Tibial artery (tissue), 4 donors: ENCODE results near the gene LARP6.
A peak's percentile ranks its signal among the peaks of the same experiment; 100 is the strongest.

Experiments used
- DNase-seq, 2 donors: peaks; one replicate each; pipeline ENCODE4 v3.0.0-alpha.2; 2019
- H3K27ac ChIP-seq, 2 donors: fragments of 200-600 bp; sonication (generic) in 1 of 2; 1 replicate in 1 of 2; 2 replicates in 1 of 2; pipeline ENCODE4 v1.5.1; 2018 to 2019; ENCODE audit warnings: mild to moderate bottlenecking in 1 of 2
- H3K27me3 ChIP-seq, 2 donors: fragments of 200-600 bp; sonication (generic) in 1 of 2; one replicate each; pipeline versions ENCODE4 v1.5.1 to v1.6.0; 2016 to 2019
- H3K36me3 ChIP-seq, 3 donors: fragments of 200-600 bp; sonication (generic) in 2 of 3; one replicate each; pipeline ENCODE4 v1.5.1; 2016 to 2019; ENCODE audit warnings: mild to moderate bottlenecking in 2 of 3
- H3K4me1 ChIP-seq, 4 donors: fragments of 200-600 bp; sonication (generic) in 2 of 4; 1 replicate in 3 of 4; 2 replicates in 1 of 4; pipeline ENCODE4 v1.5.1; 2016 to 2019
- H3K4me3 ChIP-seq, 2 donors: fragments of 200-600 bp; sonication (generic) in 1 of 2; 1 replicate in 1 of 2; 2 replicates in 1 of 2; pipeline ENCODE4 v1.5.1; 2018 to 2019; ENCODE audit warnings: mild to moderate bottlenecking in 2 of 2
- H3K9me3 ChIP-seq, 3 donors: fragments of 200-600 bp; sonication (generic) in 1 of 3; one replicate each; pipeline ENCODE4 v1.5.1; 2016 to 2019
- intact Hi-C: fragments of 100-400 bp; cut with DNase I; formaldehyde crosslinking; loops from one replicate; pipeline ENCODE4 v1.15.0; 2023; ENCODE audit warnings: low total_unique reads
- TF ChIP-seq, protein P1 (sequence below), 2 experiments: fragments of 200-600 bp in 1 of 2; fragments of 450-650 bp in 1 of 2; IDR thresholded peaks; one replicate each; pipeline ENCODE4 v1.5.1; 2017 to 2019; ENCODE audit warnings: antibody characterized with exemption in 2 of 2, mild to moderate bottlenecking in 1 of 2, moderate library complexity in 1 of 2

The LARP6 gene

DNA sequence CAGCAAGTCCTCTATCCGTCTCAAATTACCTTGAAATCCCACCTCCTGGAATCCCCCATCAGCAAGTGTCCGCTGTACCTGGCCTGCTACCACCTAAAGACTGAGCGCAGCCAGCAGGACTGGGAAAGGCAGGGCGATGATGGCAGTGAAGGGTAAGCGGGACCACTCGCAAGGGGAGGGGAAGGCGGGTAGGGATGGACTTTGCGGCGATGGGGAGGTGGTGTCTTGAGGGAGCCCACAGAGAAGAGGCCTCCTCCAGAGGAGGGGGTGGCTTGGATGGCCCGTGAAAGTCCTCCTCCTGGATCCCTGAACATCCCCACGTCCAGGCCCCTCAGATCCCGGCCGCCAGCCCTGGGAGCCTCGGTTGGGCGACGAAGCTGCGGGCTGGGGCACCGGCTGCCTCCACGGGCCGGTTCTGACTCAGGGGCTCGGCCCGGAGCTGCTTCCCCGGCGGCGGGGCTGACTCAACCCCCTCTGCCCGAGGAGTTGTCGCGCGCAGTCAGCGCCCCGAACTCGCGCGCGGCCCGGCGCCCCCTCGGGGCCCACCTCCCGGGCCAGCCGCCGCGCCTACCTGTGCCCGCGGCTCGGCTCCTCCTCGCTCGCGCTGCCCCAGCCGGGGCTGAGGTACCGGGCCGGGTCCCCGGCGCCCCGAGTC is 512 bp downstream of the LARP6 start:
- Histone ChIP-seq H3K36me3 (peaks cover 0 to 12% (median 8%) of the 10 kb centered on the region in 3 donors), H3K27me3 (no peaks in the 10 kb centered on the region), H3K4me3 (peak overlapping the region; percentile 78 to 84), H3K4me1 (peaks cover 0 to 54% (median 43%) of the 10 kb centered on the region in 4 donors), H3K9me3 (no peaks in the 10 kb centered on the region), H3K27ac (peak overlapping the region; percentile 86 to 90)
- DNase-seq, result peak; percentile 40 to 76
- TF ChIP-seq, protein P1, sequence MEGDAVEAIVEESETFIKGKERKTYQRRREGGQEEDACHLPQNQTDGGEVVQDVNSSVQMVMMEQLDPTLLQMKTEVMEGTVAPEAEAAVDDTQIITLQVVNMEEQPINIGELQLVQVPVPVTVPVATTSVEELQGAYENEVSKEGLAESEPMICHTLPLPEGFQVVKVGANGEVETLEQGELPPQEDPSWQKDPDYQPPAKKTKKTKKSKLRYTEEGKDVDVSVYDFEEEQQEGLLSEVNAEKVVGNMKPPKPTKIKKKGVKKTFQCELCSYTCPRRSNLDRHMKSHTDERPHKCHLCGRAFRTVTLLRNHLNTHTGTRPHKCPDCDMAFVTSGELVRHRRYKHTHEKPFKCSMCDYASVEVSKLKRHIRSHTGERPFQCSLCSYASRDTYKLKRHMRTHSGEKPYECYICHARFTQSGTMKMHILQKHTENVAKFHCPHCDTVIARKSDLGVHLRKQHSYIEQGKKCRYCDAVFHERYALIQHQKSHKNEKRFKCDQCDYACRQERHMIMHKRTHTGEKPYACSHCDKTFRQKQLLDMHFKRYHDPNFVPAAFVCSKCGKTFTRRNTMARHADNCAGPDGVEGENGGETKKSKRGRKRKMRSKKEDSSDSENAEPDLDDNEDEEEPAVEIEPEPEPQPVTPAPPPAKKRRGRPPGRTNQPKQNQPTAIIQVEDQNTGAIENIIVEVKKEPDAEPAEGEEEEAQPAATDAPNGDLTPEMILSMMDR (IDR thresholded peaks at IDR 0.05), result no peak
- intact Hi-C loops, result no loop called here

- peaks cover 0 to 47% (median 37%) of the 10 kb centered on the region in 4 donors for H3K4me1 ChIP-seq
- intact Hi-C loops, result no loop called here
- no peaks in the 10 kb centered on the region for H3K27me3 ChIP-seq
- H3K9me3 ChIP-seq, result no peaks in the 10 kb centered on the region
- no peak for DNase-seq
- TF ChIP-seq, protein P1 (IDR thresholded peaks at IDR 0.05), result no peak
- H3K36me3 ChIP-seq, result peaks cover 0 to 12% (median 8%) of the 10 kb centered on the region in 3 donors
- H3K27ac ChIP-seq, result peak overlapping the region; percentile 86 to 90
- peak overlapping the region; percentile 78 to 84 for H3K4me3 ChIP-seq
Observed at GRCh38 chr15:70852501-70853317, 1.2 kb downstream of the LARP6 start.

- peak overlapping the region; percentile 86 to 90 for H3K27ac ChIP-seq
- DNase-seq, result no peak
- H3K36me3 ChIP-seq, result peaks cover 0 to 12% (median 8%) of the 10 kb centered on the region in 3 donors
- TF ChIP-seq, protein P1 (IDR thresholded peaks at IDR 0.05), result no peak
- no peaks in the 10 kb centered on the region for H3K9me3 ChIP-seq
- H3K4me3 ChIP-seq, result peak overlapping the region in 1 of 2 donors; percentile 84
- H3K4me1 ChIP-seq, result peaks cover 0 to 39% (median 31%) of the 10 kb centered on the region in 4 donors
- intact Hi-C loops, result no loop called here
- H3K27me3 ChIP-seq, result no peaks in the 10 kb centered on the region
Observed at GRCh38 chr15:70851889-70852288, 2.1 kb downstream of the LARP6 start.

- peaks cover 0 to 9% (median 0%) of the 10 kb centered on the region in 3 donors for H3K36me3 ChIP-seq
- no peaks in the 10 kb centered on the region for H3K4me1 ChIP-seq
- intact Hi-C loops, result no loop called here
- TF ChIP-seq, protein P1 (IDR thresholded peaks at IDR 0.05), result no peak
- no peak overlapping the region for H3K27ac ChIP-seq
- no peaks in the 10 kb centered on the region for H3K9me3 ChIP-seq
- no peak for DNase-seq
- H3K27me3 ChIP-seq, result no peaks in the 10 kb centered on the region
- no peak overlapping the region for H3K4me3 ChIP-seq
Observed at GRCh38 chr15:70845602-70846360, 8.2 kb downstream of the LARP6 start.

- H3K27ac ChIP-seq, result peak overlapping the region in 1 of 2 donors; percentile 62
- H3K27me3 ChIP-seq, result no peaks in the 10 kb centered on the region
- no peaks in the 10 kb centered on the region for H3K9me3 ChIP-seq
- TF ChIP-seq, protein P1 (IDR thresholded peaks at IDR 0.05), result no peak
- peaks cover 0 to 39% (median 22%) of the 10 kb centered on the region in 4 donors for H3K4me1 ChIP-seq
- no peak overlapping the region for H3K4me3 ChIP-seq
- peaks cover 5 to 30% (median 23%) of the 10 kb centered on the region in 3 donors for H3K36me3 ChIP-seq
- DNase-seq, result peak in 1 of 2 donors; percentile 72
- intact Hi-C loops, result no loop called here
Observed at GRCh38 chr15:70837476-70837875, 16.5 kb downstream of the LARP6 start.
